ENCODE results near the gene PTPRC.

Gene PTPRC

DNA sequence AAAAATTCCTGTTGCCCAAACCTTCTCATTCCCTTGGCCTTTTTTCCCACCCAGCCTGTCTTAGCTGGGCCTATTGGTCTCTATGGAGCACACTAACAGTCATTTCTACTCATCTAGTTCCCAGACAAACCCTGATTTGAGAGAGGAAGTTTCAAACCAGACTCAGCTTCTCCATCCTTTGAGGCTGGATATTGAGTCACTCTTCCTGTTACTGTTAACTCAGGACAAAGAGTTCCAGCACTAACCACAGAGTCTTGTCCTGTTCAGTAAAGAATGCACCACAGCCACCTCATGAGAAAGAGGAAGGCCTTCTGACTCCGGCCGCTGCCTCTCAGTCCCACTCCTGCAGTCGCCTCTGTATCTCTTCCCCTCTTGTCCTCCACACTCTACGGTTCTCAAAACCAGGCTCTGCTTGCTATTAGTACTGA lies 137.8 kb downstream of the PTPRC start:
- peak in 30 of 42 donors; percentile 8 to 72 (median 28) for DNase-seq
- intact Hi-C loops (cut with DNase I), result loop anchor here (10.0 kb wide), 1 partner anchor 468 kb away; no protein-coding TSS in a partner anchor

- intact Hi-C loops (cut with DNase I), result loop anchor here (10.0 kb wide), 1 partner anchor 467 kb away; no protein-coding TSS in a partner anchor
- DNase-seq, result peak in 6 of 42 donors; percentile 11 to 35 (median 24)
These were observed 139.2 kb downstream of the PTPRC start for GRCh38 chr1:198778049-198778448.

DNA sequence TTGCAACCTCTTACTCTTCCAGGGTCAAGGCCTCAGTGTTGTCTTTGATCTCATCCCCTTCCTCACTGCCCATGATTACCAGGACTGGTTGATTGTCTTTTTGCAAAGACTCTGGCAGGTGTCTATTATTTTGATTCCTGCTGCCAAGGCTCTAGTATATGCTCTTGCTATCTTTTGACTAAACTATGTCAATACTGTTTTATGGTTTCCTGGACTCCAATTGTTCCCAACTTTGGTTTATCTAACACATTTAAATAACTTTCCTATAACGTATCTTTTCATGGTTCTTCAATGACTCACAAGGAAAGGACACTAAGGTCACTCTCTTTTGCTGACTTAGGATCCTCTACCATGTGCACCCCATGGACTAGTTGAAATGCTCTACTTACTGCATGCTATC lies 141.5 kb downstream of the PTPRC start:
- no peak for DNase-seq
- intact Hi-C loops (cut with DNase I), result no loop called here

- DNase-seq, result peak in 7 of 42 donors; percentile 9 to 27 (median 17)
- intact Hi-C loops (cut with DNase I), result no loop called here
These were observed 149.8 kb downstream of the PTPRC start for GRCh38 chr1:198788561-198789064.

DNA sequence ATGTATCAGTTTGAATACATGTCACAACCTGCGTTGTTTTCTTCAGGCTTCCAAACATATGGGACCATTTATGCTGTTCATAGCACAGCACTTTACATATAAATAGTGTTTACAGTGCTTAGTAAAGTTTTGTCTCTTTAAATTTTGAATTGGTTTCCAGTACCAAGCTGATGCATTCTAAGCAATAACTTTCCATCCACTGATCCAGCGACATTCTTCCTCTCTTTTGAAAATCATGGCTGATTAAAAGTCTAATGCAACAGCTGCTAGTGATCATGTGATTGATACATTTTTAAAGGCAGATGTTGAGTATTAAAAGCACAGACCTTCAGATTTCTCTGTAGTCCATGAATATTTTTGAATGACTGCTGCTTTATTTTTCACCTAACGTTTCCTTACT lies 154.9 kb downstream of the PTPRC start:
- intact Hi-C loops (cut with DNase I), result no loop called here
- no peak for DNase-seq

- intact Hi-C loops (cut with DNase I), result no loop called here
- no peak for DNase-seq
These were observed 155.7 kb downstream of the PTPRC start for GRCh38 chr1:198794498-198794897.

- intact Hi-C loops (cut with DNase I), result no loop called here
- no peak for DNase-seq
These were observed 158.8 kb downstream of the PTPRC start for GRCh38 chr1:198797656-198798055.

DNA sequence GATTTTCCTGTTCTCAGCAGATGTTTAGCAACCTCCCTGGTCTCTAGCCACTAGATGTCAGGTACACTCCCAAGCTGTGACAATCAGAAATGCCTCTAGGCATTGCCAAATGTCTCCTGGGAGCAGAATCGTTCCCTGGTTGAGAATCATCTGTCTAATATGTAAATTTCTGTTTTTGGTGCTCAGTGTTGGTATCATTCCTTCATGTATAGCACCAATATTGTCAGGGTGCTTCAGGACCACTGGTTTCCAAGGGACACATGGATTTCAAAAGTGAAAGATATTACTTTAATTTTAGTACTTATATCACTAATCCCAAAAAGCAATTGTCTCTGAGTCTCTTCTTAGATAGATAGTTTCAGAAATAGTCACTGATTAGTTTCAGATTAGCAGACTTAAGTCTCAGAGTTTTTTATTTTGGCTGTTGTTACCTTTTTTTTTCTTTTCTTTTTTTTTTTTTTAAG lies 160.1 kb downstream of the PTPRC start:
- intact Hi-C loops (cut with DNase I), result no loop called here
- DNase-seq, result no peak

DNA sequence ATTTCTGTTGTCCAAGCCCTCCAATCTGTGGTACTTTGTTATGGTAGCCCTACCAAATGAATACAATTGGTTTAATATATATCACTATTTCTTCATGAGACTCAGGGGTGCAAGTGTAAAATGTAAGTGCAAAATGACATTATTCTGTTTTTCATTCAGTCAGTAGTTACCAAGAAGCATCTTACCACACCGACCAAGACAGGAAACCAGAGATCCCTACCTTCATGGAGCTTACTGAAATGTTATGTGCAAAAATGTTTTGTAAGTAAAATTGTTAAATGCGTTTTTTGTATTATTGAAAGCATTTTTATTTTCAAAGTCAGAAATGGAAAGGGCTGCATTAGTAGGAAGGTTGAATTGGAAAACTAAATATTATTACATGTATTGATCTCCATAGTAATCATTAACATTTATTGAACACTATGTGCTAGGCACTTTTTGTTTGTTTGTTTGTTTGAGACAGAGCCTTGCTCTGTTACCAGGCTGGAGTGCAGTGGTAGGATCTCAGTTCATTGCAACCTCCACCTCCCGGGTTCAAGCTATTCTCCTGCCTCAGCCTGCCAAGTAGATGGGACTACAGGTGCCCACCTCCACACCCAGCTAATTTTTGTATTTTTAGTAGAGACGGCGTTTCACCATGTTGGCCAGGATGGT lies 166.8 kb downstream of the PTPRC start:
- intact Hi-C loops (cut with DNase I), result no loop called here
- no peak for DNase-seq

DNA sequence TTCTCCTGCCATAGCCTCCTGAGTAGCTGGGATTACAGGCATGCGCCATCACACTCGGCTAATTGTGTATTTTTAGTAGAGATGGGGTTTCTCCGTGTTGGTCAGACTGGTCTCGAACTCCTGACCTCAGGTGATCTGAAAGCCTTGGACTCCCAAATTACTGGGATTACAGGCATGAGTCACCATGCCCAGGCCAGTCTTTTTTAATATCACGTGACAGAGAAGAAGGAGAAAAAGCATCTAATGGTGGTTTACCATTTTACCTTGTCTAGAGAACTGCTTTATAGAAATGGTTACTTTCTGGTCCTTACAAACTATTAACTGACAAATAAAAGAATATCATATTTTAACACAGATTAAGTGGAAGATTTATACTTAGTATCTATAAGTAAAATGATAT lies 168.0 kb downstream of the PTPRC start:
- no peak for DNase-seq
- intact Hi-C loops (cut with DNase I), result no loop called here
